Activated naive CD4-positive, alpha-beta T cell treated with anti-CD3 and anti-CD28 coated beads, Interleukin-2, amount 50 U/mL, for 72 hours (primary cell): ENCODE data around the gene DSG1. TPM values are rescaled to one million over a fixed set of nuclear protein-coding genes. Genes with fewer than 3 reads are reported as not detected.

Source experiments
- ATAC-seq, 2 donors: fragments of 150-1000 bp; cut with Tn5 transposase; 2 replicates each; pipeline ENCODE4 v1.10.0; 2021; ENCODE audit warnings: mild to moderate bottlenecking in 2 of 2, moderate library complexity in 2 of 2
- DNase-seq, 2 donors: peaks; one replicate each; pipeline ENCODE4 v3.0.0; 2021 to 2022; ENCODE audit warnings: low spot score in 2 of 2
- H3K27ac Mint-ChIP-seq, 2 donors: one replicate each; pipeline ENCODE4 v1.8.0; 2022; ENCODE audit warnings: mild to moderate bottlenecking in 2 of 2, mixed read lengths in 2 of 2
- H3K36me3 Mint-ChIP-seq, 2 donors: one replicate each; pipeline ENCODE4 v1.8.0; 2022; ENCODE audit warnings: mixed read lengths in 2 of 2
- H3K9me3 Mint-ChIP-seq, 2 donors: one replicate each; pipeline ENCODE4 v1.8.0; 2022; ENCODE audit warnings: mixed read lengths in 2 of 2
- total RNA-seq, 2 donors: library from RNA; stranded (reverse); gene quantifications; one replicate each; pipeline ENCODE4 v1.2.3, GENCODE V29; 2022

DSG1 gene
- total RNA-seq, 2 donors from 2014 or later, result not detected

DNA sequence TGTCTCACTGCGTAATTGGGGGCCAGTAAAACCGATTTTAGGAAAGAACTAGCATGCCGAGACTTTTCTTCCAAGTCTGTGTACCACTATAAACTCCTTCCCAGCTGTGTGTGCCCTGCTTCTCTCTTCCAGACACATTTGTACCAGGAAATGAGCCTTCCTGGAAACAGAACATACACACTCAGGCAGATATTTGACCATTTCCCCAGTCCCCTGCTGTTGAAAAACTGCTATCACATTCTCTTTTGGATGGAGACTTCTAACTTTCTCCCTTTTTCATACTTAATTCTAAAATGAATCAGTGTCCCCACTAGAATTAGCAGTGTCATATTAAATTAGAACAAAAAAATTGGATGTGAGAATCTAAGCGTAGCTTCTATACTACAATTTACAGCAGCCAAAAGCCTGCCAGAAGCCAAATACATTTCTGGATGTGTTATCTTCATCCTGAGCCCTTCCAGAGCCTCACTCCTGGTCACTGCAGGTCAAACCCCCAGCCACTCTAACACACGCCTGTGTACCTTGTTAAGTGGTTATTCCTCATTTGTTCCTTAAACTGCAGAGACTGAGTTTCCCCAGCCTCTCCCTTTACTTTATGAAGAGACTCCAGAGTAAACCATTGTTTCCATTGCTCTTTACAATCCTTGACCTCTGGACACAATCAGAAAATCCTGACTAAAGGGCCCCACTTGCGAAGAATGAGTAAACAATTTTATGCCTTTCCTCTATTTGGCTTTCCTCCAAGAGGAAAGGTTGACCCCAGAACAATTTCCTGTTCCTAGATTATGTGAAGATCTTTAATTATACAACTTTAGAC lies 79.0 kb downstream of the DSG1 start:
- DNase-seq (no peak), ATAC-seq (no peak)
- no peaks in the 10 kb centered on the region for H3K9me3 Mint-ChIP-seq
- no peak overlapping the region for H3K27ac Mint-ChIP-seq
- no peaks in the 10 kb centered on the region for H3K36me3 Mint-ChIP-seq

DNA sequence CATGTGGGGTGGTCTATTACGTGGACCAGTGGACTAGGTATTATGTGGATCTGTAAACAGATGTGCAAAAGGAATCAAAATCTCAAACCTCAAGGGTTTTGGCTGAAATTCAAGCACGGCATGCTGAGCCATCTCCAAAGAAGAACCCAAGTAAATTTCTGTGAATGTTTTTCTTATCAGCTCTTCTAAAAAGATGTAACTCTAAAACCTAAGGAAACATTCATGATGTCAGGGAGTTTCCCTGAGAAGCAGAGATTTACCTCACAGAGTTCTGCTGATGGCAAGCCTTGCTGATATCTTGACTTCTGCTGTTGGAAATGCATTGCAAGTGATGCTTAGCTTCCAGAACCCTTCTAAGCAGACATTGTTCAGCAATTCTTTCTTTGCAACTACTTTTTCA lies 80.2 kb downstream of the DSG1 start:
- Mint-ChIP-seq H3K36me3 (no peaks in the 10 kb centered on the region), H3K27ac (no peak overlapping the region), H3K9me3 (no peaks in the 10 kb centered on the region)
- DNase-seq (no peak), ATAC-seq (no peak)

DNA sequence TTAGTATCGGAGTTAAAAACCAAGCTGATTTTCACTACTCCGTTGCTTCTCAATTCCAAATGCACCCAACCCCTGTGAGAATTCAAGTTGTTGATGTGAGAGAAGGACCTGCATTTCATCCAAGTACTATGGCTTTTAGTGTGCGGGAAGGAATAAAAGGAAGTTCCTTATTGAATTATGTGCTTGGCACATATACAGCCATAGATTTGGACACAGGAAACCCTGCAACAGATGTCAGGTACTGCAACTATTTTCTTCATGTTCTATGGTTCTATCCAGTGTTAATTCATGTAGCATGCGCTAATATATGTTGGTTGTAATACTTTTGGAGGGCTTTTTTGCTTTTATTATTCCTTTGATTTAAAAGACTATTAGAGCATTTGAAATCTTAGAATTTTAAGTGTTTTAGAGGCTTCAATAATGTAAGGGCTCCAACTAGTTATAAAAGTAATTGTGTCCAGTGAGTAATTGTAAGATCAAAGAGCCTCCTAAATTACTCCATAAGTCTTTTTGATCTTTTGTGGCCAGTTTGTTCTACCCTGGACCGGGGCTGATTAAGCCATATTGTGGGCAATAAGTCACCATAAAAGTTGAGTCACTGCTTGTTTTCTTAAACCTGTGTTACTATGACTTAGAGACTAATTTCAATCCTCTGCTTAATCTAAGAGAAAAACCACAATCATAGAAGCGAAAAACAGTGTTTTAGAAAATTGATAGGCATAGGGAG lies 81.5 kb downstream of the DSG1 start:
- ATAC-seq (no peak), DNase-seq (no peak)
- no peaks in the 10 kb centered on the region for H3K9me3 Mint-ChIP-seq
- H3K27ac Mint-ChIP-seq, result no peak overlapping the region
- no peaks in the 10 kb centered on the region for H3K36me3 Mint-ChIP-seq

DNA sequence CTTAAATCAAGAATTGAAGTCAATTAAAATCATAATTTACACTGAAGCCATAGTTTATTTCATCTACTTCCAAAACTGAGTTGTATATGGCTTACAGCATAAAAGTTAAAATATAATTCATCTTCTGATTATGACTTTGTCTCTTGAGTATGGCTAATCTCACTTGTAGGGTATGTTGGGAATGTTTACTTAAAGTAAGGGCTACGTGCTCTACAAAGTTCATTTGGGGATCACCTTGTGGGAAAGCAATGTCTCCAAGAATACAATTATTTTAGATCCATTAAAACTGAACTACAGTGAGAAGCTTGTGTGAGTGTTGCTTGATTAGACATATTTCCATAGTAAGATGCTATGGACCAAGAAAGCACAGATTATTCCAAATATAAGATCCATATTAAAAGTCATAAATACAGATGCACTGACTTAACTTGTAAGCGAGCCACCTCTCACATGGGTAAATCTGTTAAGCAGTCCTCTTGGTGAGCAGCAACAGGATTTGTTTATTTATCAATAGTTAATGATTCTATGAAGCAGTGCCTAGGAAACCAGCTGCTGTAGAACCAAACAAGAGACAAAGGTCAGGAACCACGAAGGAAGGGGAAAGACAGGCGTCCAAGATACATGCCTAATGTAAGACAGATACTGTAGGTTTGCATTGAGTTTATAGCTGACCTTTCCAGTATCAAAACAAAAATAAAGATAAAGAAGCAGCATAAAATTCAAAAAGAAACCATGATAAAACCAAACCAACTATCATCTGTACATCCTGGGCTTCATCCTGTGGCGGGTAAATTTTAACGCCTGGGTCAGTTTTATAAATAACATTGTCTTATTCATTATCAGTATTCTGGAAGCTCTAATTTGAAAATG lies 83.4 kb downstream of the DSG1 start:
- Mint-ChIP-seq H3K9me3 (no peaks in the 10 kb centered on the region), H3K27ac (no peak overlapping the region), H3K36me3 (no peaks in the 10 kb centered on the region)
- ATAC-seq (no peak), DNase-seq (no peak)

- Mint-ChIP-seq H3K27ac (no peak overlapping the region), H3K9me3 (no peaks in the 10 kb centered on the region), H3K36me3 (no peaks in the 10 kb centered on the region)
- ATAC-seq (no peak), DNase-seq (no peak)
Observed at GRCh38 chr18:31402026-31402373, 84.0 kb downstream of the DSG1 start.

DNA sequence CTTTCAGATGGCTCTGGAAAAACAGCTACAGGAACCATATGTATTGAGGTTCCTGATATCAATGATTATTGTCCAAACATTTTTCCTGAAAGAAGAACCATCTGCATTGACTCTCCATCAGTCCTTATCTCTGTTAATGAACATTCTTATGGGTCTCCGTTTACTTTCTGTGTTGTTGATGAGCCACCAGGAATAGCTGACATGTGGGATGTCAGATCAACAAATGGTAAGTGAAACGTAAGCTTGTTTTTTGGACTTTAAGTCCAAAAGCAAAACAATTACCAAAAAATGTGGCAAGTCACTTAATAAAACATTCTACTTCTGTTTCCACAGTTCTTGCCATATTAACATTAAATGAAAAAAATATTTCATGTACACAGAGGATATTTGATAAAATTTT lies 85.4 kb downstream of the DSG1 start:
- Mint-ChIP-seq H3K27ac (no peak overlapping the region), H3K9me3 (no peaks in the 10 kb centered on the region), H3K36me3 (no peaks in the 10 kb centered on the region)
- ATAC-seq, result no peak
- no peak for DNase-seq

Other genes starting within 250 kb of the DSG1 start
- not detected for gene DSC2, start 215.7 kb upstream of the DSG1 start, total RNA-seq
- gene DSC1, start 155.3 kb upstream of the DSG1 start, total RNA-seq, result under 1 TPM; 0.06 to 0.09 TPM
- gene DSG4, start 58.6 kb downstream of the DSG1 start, total RNA-seq, result not detected
- not detected for gene DSG3, start 129.6 kb downstream of the DSG1 start, total RNA-seq
- gene DSG2, start 180.0 kb downstream of the DSG1 start, total RNA-seq, result under 1 TPM; 0.23 to 0.82 TPM